H9 (cell line): ENCODE data around the gene EXD1. TPM values are rescaled to one million over a fixed set of nuclear protein-coding genes. Genes with fewer than 3 reads are reported as not detected.

Source experiments
- DNase-seq: peaks from one replicate; pipeline ENCODE4 v3.0.0-alpha.2; 2017
- H2AFZ ChIP-seq: one replicate; pipeline ENCODE4 v1.6.1; 2013; ENCODE audit warnings: mild to moderate bottlenecking, low read length, control low read depth, moderate library complexity
- H2AK5ac ChIP-seq: 2 replicates; pipeline ENCODE4 v1.6.1; 2013; ENCODE audit warnings: low read length, control low read depth, mixed read lengths; ENCODE audit not compliant: insufficient read length
- H2BK120ac ChIP-seq: one replicate; pipeline ENCODE4 v1.6.1; 2013; ENCODE audit warnings: low read depth, mild to moderate bottlenecking, low read length, control low read depth, inconsistent platforms; ENCODE audit not compliant: poor library complexity, severe bottlenecking
- H2BK12ac ChIP-seq: 2 replicates; pipeline ENCODE4 v1.6.1; 2013; ENCODE audit warnings: low read length, control low read depth, mixed read lengths, low read depth; ENCODE audit not compliant: insufficient read length
- H2BK15ac ChIP-seq: 2 replicates; pipeline ENCODE4 v1.6.1; 2013; ENCODE audit warnings: low read depth, low read length, control low read depth
- H2BK20ac ChIP-seq: one replicate; pipeline ENCODE4 v1.6.1; 2013; ENCODE audit warnings: low read depth, mild to moderate bottlenecking, low read length, control low read depth, inconsistent platforms; ENCODE audit not compliant: poor library complexity, severe bottlenecking
- H2BK5ac ChIP-seq: 2 replicates; pipeline ENCODE4 v1.6.1; 2013; ENCODE audit warnings: low read length, control low read depth, mixed read lengths; ENCODE audit not compliant: insufficient read length
- H3K14ac ChIP-seq: 2 replicates; pipeline ENCODE4 v1.6.1; 2013; ENCODE audit warnings: low read length, control low read depth; ENCODE audit not compliant: insufficient read depth
- H3K18ac ChIP-seq: 2 replicates; pipeline ENCODE4 v1.6.1; 2013; ENCODE audit warnings: low read depth, mild to moderate bottlenecking, mixed read lengths, low read length, control low read depth; ENCODE audit not compliant: insufficient read length
- H3K23ac ChIP-seq: 2 replicates; pipeline ENCODE4 v1.6.1; 2013; ENCODE audit warnings: low read length, control low read depth, mixed read lengths, low read depth; ENCODE audit not compliant: insufficient read length
- H3K23me2 ChIP-seq: 2 replicates; pipeline ENCODE4 v1.6.1; 2013; ENCODE audit warnings: low read depth, mild to moderate bottlenecking, mixed read lengths, low read length, control low read depth; ENCODE audit not compliant: insufficient read length, poor library complexity, severe bottlenecking
- H3K27ac ChIP-seq: 2 replicates; pipeline ENCODE4 v1.5.1; 2013; ENCODE audit warnings: low read length, control low read depth, mixed read lengths, low read depth; ENCODE audit not compliant: insufficient read length
- H3K27me3 ChIP-seq: 2 replicates; pipeline ENCODE4 v1.6.1; 2013; ENCODE audit warnings: low read length, control low read depth, inconsistent platforms; ENCODE audit not compliant: insufficient read depth
- H3K4ac ChIP-seq: 2 replicates; pipeline ENCODE4 v1.6.1; 2013; ENCODE audit warnings: low read depth, mild to moderate bottlenecking, control low read depth, inconsistent platforms, low read length, moderate library complexity
- H3K4me1 ChIP-seq: 2 replicates; pipeline ENCODE4 v1.6.1; 2013; ENCODE audit warnings: low read length, control low read depth, inconsistent platforms; ENCODE audit not compliant: insufficient read depth
- H3K4me2 ChIP-seq: 2 replicates; pipeline ENCODE4 v1.6.1; 2013; ENCODE audit warnings: low read length, control low read depth, mixed read lengths; ENCODE audit not compliant: insufficient read length, insufficient read depth
- H3K56ac ChIP-seq: 2 replicates; pipeline ENCODE4 v1.6.1; 2013; ENCODE audit warnings: low read depth, mild to moderate bottlenecking, mixed read lengths, low read length, control low read depth; ENCODE audit not compliant: insufficient read length
- H3K79me1 ChIP-seq: 2 replicates; pipeline ENCODE4 v1.6.1; 2013; ENCODE audit warnings: low read depth, mild to moderate bottlenecking, moderate library complexity, low read length, control low read depth, inconsistent platforms; ENCODE audit not compliant: insufficient read depth, poor library complexity, severe bottlenecking
- H3K79me2 ChIP-seq: 2 replicates; pipeline ENCODE4 v1.6.1; 2013; ENCODE audit warnings: low read length, control low read depth, inconsistent platforms; ENCODE audit not compliant: insufficient read depth
- H3K9ac ChIP-seq: 2 replicates; pipeline ENCODE4 v1.6.1; 2013; ENCODE audit warnings: low read length, control low read depth, mixed read lengths; ENCODE audit not compliant: insufficient read length; ENCODE audit errors: extremely low read depth
- H3K9me3 ChIP-seq: one replicate; pipeline ENCODE4 v1.6.1; 2013; ENCODE audit warnings: low read depth, low read length, inconsistent platforms; ENCODE audit not compliant: control insufficient read depth
- H3T11ph ChIP-seq: one replicate; pipeline ENCODE4 v1.6.1; 2013; ENCODE audit warnings: mild to moderate bottlenecking, low read length, control low read depth, inconsistent platforms
- H4K20me1 ChIP-seq: one replicate; pipeline ENCODE4 v1.6.1; 2013; ENCODE audit not compliant: control insufficient read depth, insufficient read length, insufficient read depth
- H4K5ac ChIP-seq: 2 replicates; pipeline ENCODE4 v1.6.1; 2013; ENCODE audit warnings: low read depth, mild to moderate bottlenecking, mixed read lengths, low read length, control low read depth; ENCODE audit not compliant: insufficient read length
- H4K8ac ChIP-seq: replicated peaks from 2 replicates; pipeline ENCODE4 v1.6.1; 2013; ENCODE audit warnings: low read length, control low read depth, mixed read lengths, low read depth; ENCODE audit not compliant: insufficient read length
- H4K91ac ChIP-seq: 2 replicates; pipeline ENCODE4 v1.6.1; 2013; ENCODE audit warnings: low read depth, mild to moderate bottlenecking, moderate library complexity, mixed read lengths, low read length, control low read depth; ENCODE audit not compliant: insufficient read length
- H3K27ac Mint-ChIP-seq, 3 experiments: 2 replicates in 2 of 3; 3 replicates in 1 of 3; pipeline ENCODE4 v1.8.0; 2020 to 2021; ENCODE audit warnings: mixed read lengths in 3 of 3, mild to moderate bottlenecking in 1 of 3, moderate library complexity in 1 of 3
- H3K27me3 Mint-ChIP-seq: 2 replicates; pipeline ENCODE4 v1.8.0; 2021; ENCODE audit warnings: low read depth, mild to moderate bottlenecking, moderate library complexity, mixed read lengths
- H3K36me3 Mint-ChIP-seq, 3 experiments: 2 replicates in 2 of 3; 3 replicates in 1 of 3; pipeline ENCODE4 v1.8.0; 2020 to 2021; ENCODE audit warnings: low read depth in 3 of 3, mixed read lengths in 3 of 3; ENCODE audit not compliant: insufficient read depth in 1 of 3
- H3K4me1 Mint-ChIP-seq, 2 experiments: 2 replicates each; pipeline ENCODE4 v1.8.0; 2020; ENCODE audit warnings: mixed read lengths in 2 of 2
- H3K4me3 Mint-ChIP-seq, 2 experiments: 2 replicates in 1 of 2; 3 replicates in 1 of 2; pipeline ENCODE4 v1.8.0; 2020 to 2021; ENCODE audit warnings: mild to moderate bottlenecking in 2 of 2, mixed read lengths in 2 of 2, moderate library complexity in 1 of 2
- H3K9me3 Mint-ChIP-seq, 2 experiments: 2 replicates in 1 of 2; 3 replicates in 1 of 2; pipeline ENCODE4 v1.8.0; 2020; ENCODE audit warnings: mild to moderate bottlenecking in 2 of 2, mixed read lengths in 2 of 2, moderate library complexity in 1 of 2
- WGBS: extraction: QIAGEN DNeasy Blood & Tissue Kit; methylation state at CpG from one replicate; pipeline ENCODE4 v1.1.7; 2013; ENCODE audit warnings: missing lambda C conversion rate, low lambda C conversion rate, mixed read lengths; ENCODE audit not compliant: insufficient read length; ENCODE audit errors: extremely low coverage; 5-methylcytosine and 5-hydroxymethylcytosine counted together
- total RNA-seq: library from RNA; stranded (reverse); gene quantifications from 2 replicates; pipeline ENCODE4 v1.2.1, GENCODE V29; 2021
- TF ChIP-seq, protein P1 (sequence below): fragments of 200-600 bp; sonication (generic); conservative IDR thresholded peaks from 3 replicates; pipeline ENCODE4 v1.8.0; 2021; ENCODE audit warnings: antibody characterized with exemption, mild to moderate bottlenecking

EXD1 gene
- total RNA-seq, 1 experiment from 2014 or later = not detected

DNA sequence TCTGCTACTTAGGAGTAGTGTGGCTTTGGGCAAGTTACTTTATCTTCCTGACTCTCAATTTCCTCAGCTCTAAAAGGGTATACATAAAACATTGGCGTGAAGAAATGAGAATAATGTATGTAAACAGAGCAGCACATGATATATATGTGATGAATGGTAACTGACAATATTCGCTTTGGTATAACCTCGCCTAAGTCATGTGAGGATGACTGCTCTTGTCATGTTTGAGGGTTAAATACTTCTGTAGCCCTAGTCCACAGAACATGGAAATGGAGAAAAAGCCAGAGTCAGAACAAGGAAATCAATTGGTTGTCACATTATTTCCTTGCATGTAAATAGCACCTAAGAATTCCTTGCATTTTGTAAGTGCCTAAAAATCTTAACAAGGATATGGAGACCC lies 25.5 kb upstream of the EXD1 start:
- no peak overlapping the region for H2BK15ac ChIP-seq
- no peak overlapping the region for H3K4me3 Mint-ChIP-seq
- H3K4me1 ChIP-seq = no peaks in the 10 kb centered on the region
- DNase-seq = no peak
- no peak overlapping the region for H2BK5ac ChIP-seq
- H3K27me3 Mint-ChIP-seq = no peaks in the 10 kb centered on the region
- H4K20me1 ChIP-seq = no peaks in the 10 kb centered on the region
- no peak overlapping the region for H3K27ac ChIP-seq
- H3K14ac ChIP-seq = no peak overlapping the region
- no peaks in the 10 kb centered on the region for H3K79me2 ChIP-seq
- no peak overlapping the region for H3K56ac ChIP-seq
- no peak overlapping the region for H3K4ac ChIP-seq
- no peaks in the 10 kb centered on the region for H3K23me2 ChIP-seq
- TF ChIP-seq, protein P1, sequence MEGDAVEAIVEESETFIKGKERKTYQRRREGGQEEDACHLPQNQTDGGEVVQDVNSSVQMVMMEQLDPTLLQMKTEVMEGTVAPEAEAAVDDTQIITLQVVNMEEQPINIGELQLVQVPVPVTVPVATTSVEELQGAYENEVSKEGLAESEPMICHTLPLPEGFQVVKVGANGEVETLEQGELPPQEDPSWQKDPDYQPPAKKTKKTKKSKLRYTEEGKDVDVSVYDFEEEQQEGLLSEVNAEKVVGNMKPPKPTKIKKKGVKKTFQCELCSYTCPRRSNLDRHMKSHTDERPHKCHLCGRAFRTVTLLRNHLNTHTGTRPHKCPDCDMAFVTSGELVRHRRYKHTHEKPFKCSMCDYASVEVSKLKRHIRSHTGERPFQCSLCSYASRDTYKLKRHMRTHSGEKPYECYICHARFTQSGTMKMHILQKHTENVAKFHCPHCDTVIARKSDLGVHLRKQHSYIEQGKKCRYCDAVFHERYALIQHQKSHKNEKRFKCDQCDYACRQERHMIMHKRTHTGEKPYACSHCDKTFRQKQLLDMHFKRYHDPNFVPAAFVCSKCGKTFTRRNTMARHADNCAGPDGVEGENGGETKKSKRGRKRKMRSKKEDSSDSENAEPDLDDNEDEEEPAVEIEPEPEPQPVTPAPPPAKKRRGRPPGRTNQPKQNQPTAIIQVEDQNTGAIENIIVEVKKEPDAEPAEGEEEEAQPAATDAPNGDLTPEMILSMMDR = no peak
- no peak overlapping the region for H3T11ph ChIP-seq
- H4K91ac ChIP-seq = no peak overlapping the region
- H3K9ac ChIP-seq = no peak overlapping the region
- H4K8ac ChIP-seq = no peak overlapping the region
- H2BK20ac ChIP-seq = no peak overlapping the region
- no peak overlapping the region for H2AK5ac ChIP-seq
- H3K9me3 ChIP-seq = no peaks in the 10 kb centered on the region
- H3K27ac Mint-ChIP-seq = no peak overlapping the region
- H3K4me2 ChIP-seq = no peak overlapping the region
- no peaks in the 10 kb centered on the region for H3K9me3 Mint-ChIP-seq
- no peak overlapping the region for H4K5ac ChIP-seq
- H3K23ac ChIP-seq = no peak overlapping the region
- no peak overlapping the region for H2AFZ ChIP-seq
- H2BK120ac ChIP-seq = no peak overlapping the region
- H3K36me3 Mint-ChIP-seq = peaks cover 6 to 25% (median 18%) of the 10 kb centered on the region in 3 experiments; a peak in 6 of 7 replicates
- no peak overlapping the region for H3K18ac ChIP-seq
- H3K27me3 ChIP-seq = no peaks in the 10 kb centered on the region
- no peak overlapping the region for H2BK12ac ChIP-seq
- H3K79me1 ChIP-seq = no peaks in the 10 kb centered on the region
- H3K4me1 Mint-ChIP-seq = peaks cover 2% of the 10 kb centered on the region in 2 experiments; a peak in 1 of 4 replicates
- WGBS = no CpG with 5 or more reads among the region's 3 CpGs
